Activated gamma-delta T cell treated with Interleukin-2 at 50 U/mL for 16 hours (primary cell): ENCODE measurements around the gene SPEF1.

Experiments used
- DNase-seq: peaks from one replicate; pipeline ENCODE4 v3.0.0-alpha.2; 2020

Gene SPEF1

DNA sequence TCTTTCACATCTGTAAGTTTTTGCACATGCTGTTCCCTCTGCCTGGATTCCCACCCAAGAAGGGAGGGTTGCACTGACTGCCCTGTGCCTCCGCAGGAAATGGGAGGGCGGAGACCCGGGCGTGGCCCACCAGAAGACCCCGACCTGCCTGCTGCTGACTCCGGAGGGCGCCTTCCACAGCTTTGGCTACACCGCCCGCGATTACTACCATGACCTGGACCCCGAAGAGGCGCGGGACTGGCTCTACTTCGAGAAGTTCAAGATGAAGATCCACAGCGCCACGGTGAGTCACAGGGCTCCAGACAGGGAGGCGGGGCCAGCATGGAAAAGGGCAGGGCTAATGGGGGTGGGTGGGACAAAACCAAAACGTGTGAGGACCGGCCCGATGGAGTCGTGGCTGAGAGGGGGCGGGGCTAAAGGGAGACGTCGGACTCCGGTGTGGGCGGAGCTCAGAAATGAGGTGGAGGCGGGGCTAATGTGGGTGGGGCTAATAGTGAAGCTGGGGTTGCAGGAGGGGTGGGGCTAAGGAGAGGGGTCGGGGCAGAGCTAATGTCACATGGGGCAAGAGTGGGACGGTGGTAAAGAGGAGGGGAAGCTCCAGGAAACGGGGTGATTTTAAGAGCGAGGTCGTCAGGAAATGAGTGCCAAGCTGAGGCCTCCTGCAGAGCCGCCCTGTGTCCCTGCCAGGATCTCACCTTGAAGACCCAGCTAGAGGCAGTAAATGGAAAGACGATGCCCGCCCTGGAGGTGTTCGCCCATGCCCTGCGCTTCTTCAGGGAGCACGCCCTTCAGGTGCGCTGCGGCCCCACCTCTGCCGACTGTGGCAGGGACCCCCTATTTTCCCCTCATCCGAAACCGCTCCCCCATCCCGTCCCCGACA, 36.2 kb downstream of the SPEF1 start:
- peak; percentile 49 for DNase-seq

DNA sequence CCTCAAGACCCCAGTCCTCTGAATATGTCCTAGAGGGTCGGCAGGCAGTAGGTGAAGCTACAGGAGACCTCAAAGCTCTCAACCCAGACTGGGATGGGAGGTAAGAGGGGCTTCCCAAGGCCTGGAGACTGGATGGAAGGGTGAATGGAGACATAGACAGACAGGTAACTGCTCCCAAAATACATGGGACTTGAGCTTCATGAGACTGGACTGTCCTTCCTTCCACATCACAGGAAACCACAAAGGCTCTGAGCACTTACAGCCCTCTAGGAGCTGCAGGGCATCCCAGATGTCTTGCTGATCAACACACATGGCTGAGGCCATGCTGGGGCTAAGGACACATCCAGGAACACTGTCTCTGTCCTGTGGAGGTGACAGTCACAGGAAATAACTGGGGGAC, 37.2 kb downstream of the SPEF1 start:
- no peak for DNase-seq

DNA sequence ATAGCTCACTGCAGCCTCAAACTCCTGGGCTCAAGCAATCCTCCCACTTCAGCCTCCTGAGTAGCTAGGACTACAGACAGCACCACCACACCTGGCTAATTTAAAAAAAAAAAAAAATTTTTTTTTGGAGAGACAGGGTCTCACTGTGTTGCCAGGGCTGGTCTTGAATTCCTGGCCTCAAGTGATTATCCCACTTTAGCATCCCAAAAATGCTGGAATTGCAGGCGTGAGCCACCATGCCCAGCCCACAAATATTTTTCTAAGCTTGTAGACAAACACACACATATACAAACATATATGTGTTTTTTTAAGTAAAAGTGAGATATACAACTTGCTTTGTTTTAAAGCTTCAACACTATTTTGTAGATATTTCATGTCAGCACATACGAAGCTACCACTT, 38.0 kb downstream of the SPEF1 start:
- DNase-seq = no peak

DNA sequence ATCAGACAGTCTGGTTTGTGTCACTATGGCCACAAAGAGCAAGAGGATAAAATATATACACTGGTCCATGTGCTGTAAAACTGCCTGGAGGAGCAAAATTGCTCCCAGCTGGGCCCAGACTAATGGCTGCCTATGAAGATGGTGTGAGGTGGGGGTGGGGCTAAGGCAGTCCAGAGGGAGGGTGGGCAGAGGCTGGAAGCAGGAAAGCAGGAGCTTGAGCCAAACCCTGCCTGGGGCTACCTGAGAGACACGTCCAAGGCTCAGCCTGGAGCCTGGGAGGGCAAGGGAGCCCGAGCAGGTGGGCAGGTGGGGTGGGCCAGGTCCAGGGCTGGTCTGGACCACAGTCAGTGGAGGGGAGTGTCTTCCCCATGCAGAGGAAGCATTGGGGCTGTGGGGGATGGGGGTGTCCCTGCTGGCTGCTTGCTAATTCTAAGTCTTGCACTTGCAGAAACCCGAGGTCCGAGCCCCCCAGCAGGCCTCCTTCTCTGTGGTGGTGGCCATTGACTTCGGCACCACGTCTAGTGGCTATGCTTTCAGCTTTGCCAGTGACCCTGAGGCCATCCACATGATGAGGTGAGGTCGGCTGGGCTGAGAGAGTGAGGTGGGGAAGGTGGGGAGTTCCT, 39.3 kb downstream of the SPEF1 start:
- no peak for DNase-seq

DNA sequence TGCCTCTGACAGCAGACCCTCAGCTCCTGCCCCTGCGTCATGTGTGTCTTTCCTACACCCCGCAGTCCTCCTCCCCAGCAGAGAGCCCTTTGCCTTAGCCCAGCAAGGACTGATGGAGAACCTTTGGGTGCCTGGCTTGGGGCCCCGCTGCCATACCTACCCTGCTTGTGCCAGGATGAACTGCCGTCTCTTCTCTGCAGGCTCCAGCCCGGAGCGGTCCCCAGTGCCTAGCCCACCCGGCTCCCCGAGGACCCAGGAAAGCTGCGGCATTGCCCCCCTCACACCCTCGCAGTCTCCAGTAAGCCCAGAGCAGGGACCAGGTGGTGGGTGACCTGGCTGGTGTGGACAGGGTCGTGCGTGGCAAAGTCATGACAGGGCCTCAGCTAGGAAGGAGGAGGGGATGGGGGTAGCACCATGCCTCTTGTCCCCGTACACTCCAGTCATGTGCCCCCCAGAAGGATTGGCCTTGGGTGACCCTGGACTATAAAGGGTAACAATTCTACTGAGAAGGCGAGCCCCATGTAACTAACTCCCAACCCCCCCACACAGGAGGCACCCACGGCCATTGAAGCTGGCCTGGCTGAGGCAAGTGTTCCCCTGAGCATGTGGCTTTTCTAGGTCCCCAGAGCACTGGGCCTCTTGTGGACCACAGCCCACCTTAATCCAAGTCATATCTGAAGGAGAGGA, 40.5 kb downstream of the SPEF1 start:
- DNase-seq = no peak

DNA sequence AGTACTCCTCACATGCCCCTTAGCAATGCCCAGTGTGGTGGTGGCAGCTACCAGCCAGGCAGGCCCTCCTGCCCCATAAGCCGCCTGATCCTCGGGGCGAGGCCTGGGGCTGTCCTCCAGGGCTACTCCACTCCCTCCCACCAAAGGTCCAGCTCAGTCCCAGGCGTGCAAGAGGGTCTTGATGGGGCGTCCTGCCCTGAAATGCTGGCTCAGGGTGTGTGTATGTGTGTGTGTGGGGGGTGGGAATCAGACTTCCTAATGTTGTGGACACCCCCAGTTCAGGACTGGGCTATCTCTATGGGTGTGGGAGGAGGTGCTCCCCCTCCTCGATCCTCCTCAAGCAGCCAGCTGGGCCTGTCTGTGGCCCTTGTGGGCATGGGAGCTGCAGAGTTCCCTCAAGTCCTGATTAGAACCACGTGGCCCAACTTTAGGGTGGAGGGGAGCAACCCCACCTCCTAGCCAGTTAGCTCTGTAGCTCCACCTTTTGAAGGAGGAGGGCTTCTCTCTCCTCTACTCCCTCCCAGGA, 41.3 kb downstream of the SPEF1 start:
- no peak for DNase-seq

DNA sequence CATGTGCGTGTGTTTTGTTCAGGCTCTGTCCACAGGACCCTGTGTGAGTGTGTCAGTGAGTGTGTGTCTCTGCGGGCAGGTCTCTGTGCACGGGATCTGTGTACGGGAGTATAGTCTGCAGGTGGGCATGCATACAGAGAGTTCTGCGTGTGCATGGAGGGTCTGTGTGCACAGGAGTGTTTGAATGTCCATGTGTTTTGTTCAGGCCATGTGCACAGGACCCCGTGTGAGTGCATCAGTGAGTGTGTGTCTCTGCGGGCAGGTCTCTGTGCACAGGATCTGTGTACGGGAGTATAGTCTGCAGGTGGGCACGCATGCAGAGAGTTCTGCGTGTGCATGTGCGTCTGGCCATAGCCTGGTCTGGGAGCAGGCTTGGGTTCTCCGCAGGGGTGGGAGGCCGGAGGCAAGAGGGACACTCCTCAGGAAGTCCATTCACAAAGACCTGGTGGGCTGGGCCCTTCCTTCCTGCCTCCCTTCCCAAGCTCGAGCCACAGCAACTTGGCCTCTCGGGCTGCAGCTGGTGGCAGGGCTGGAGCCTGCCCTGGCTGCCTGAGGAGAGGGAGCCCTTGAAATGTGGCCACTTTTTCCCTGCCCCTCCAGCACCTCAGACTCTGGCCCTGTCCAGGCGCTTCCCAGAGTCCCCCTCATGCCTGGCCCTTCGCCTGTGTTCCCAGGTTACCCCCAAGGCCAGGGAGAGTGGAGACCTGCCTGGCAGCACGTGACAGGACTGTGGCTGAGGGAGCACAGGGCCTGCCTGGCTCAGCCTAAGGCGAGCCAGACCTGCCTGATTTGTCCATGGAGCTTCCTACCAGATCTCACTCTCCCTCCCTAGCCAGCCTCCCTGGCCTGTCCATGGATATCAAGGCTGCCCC, 42.0 kb downstream of the SPEF1 start:
- no peak for DNase-seq

DNA sequence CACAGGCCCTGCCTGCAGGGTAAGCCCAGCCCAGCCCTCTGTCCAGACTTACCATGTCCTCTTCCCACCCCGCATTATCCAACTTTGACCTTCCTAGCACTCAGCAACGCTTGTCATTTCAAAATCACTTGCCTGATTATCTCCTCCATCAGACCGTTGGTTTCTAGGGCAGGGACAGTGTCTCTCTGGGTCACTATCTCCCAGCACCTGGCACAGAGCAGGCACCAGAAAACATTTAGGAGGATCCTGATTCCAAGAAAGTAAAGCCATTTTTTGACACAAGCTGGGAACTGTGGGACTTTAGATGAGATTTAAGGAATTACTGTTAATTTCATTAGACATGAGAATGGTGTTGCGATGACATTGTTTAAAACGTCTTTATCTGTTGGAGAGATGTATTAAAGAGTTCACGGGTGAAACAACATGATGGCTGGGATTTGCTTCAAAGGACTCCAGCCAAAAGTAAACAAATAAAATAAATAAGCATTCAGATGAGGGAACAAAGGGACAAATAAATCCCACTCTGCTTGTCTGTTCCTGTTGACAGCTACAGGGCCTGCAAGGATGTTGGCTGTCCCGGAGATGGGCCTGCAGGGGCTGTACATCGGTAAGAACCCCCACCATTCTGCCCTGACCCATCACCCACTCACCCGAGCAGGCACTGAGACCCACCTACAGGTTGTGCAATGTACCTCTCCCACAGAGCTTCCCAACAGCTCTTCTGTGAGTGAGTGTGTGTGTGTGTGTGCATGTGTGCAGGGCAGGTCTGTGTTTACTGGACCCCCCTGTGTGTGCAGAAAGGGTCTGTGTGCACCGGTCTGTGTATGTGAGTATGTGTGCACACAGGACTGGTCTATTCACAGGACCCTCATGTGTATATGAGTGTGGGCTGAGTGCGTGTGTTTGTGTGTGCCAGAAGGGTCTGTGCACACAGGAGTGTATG, 42.9 kb downstream of the SPEF1 start:
- DNase-seq = no peak

DNA sequence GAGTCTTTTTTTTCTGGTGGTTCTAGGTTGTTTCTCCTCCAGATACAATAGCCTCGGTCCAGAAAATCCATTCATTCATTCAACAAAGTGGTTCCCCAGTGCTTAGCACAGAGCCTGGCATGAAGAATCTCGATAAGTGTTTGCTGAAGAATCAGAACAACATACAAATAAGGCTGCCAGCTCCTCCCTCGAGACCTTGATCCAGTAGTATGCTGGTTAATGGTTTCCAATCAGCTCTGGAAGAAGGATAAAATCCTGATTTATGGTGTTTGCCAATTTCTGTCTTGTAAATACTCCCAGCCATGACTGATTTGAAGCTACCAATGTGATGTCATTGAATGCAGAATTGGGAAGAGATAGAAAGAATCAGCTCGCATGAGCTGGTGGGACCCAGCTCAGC, 45.5 kb downstream of the SPEF1 start:
- no peak for DNase-seq

DNA sequence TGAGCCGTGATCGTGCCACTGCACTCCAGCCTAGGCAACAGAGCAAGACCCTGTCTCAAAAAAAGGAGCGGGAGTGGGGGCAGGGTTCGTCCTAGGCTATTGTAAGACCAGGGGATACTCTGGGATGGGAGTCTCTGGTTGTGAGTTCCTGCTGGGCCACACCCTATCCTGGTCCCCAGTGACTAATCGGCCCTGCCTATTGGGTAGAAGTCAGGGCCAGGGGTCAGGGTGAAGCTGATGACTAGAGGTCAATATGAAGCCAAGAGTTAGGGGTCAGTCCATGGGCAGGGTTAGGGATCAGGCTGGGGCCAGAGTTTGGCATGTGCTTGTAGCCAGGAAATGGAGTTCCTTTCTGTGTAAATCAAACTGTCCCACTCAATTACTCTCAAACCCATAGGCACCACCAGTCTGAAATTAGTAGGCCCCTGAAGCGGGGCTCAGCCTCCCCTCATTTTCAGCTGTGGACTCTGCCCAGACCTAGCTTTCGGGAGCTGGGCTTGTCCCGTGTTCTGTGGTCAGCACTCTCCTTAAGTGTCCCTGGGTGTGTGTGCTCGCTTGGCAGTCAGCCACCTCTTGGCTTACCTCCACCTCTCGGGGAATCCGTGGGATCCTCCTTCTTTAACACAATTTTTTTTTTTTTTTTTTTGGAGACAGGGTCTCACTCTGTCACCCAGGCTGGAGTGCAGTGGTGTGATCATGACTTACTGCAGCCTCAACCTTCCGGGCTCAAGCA, 47.0 kb downstream of the SPEF1 start:
- DNase-seq = no peak

DNA sequence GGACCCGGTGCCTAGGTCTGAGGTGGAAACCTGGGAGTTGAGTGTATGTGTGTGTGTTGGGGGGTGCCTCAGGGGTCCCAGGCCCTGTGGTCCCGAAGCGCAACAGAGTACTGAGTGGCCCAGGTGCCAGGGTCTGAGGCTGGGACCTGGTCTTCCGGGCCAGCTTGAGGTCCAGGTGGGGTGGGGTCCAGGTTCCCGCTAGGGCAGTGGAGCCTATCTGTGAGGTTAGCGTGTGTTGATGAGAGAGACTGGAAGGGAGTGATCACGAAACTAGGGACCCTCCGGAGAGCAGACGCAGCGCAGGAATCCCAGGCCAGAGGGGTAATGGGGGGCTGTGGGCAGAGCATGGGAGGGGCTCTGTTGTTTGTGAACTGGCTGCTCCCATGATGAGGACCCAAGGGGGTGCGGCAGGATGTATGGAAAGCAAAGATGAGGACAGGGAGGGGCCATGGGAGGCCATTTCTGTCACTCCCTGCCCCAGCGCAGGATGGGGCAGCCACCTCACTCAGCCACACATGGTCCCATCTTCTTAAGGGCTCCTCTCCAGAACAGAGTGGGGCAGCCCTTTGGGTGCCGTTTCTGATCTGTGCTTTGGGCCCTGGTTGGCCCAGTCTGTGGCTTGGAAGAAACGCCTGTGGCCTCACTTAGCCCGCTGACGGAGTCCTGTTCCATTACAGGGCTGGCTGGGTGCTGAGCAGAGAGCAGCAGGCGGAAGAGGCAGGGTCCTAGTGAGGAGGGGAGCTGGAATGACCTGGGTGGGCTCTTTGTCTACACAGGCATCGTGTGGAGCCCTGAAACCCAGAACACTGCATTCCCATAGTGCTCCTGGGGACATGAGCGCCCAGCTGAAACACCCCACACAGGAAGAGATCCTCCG, 47.9 kb downstream of the SPEF1 start:
- DNase-seq = no peak

DNA sequence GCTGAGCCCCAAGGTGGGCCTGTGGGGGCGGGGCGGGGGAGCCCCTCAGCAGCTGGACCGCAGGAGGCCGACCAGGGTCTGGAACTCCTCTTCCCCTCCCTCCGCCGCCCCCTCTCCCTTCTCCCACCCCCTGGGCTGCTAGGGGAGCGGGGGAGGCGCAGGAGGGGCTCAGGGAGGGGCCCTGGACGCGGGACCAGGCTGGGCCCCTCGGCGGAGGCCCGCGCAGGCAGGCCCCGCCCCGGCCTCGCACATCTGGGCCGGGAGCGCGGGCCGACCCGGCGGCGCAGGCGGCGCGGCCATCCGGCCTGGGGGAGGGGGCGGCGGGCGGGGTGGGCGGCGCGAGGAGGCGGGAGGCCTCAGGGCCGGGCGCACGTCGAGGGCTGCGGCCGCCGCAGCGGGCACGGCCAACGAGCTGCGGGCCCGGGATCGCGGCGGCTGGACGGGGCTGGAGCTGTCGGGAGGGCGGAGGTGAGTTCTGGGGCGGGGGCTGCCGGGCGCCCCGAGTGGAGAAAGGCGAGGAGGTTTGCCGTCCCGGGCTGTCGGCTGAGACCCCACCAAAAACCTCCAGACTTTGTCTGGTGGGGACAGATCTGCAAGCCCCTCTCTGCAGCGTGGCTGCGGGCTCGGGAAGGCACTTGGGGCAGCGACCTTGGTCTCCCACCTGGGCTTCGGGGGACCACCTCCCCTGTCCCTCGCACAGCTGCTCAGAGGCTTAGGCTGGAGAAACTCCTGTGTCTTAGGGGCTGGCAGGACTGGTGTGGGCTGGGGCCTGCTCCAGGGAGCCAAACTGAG, 48.7 kb downstream of the SPEF1 start, which contains the start of gene HSPA12B:
Gene HSPA12B, plus strand, starts transcription at position 359 of the 792 bp plus-strand sequence. CDS start 5,990 bp downstream, outside the sequence.
- DNase-seq = no peak

DNA sequence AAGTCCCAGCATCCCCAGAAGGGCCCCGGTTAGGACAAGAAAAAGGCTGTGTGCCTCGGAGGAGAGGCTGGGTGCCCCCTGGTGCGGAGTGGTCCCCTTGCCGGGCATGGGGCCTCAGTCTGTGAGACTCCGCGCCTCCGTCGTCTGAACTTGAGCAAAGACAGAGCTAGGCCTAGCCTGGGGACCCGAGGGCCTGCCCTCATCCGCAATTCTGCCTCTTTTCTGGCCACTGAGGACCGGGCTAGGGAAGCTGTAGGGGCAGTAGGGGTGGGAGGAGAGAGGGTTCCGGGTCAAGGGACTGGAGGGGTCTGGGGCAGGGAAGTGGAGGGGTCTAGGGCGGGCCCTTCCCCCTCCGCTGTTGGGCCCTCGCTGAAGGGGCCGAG, 49.3 kb downstream of the SPEF1 start:
- no peak for DNase-seq

DNA sequence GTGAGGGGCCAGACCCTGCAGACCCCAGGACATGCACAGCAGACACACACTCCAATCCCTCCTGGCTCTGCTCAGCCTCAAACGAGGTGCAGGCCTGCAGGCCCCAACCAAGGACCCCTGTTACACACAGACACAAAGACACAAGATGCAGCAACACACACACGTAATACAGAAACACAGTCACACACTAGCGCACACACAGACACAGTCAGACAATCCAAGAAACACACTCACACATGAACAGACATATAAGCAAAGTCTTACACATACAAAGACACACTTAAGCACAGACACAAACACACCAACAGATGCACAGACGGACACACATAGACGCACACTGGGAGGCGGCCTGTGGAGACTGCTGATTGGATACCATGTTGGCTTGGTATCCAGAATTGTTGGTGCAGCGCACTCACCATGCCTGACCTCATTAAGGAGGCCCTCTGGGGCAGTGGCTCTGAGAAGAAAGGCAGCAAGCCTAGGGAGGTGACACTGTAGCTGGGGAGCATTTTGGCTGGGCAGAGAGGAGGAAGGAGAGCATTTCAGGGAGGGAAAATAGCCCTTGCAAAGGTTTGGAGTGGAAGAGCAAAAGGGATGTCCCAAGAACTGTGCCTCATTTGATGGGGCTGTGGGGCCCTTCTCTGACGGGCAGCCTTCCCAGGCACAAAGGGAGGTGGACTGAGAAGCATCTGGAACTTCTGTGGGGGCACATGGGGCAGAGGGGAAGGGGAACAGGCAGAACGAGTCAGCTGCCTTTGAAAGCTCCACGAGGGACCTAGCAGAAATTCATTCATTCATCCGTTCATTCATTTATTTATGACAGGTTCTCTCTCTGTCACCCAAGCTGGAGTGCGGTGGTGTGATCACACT, 50.2 kb downstream of the SPEF1 start:
- no peak for DNase-seq

DNA sequence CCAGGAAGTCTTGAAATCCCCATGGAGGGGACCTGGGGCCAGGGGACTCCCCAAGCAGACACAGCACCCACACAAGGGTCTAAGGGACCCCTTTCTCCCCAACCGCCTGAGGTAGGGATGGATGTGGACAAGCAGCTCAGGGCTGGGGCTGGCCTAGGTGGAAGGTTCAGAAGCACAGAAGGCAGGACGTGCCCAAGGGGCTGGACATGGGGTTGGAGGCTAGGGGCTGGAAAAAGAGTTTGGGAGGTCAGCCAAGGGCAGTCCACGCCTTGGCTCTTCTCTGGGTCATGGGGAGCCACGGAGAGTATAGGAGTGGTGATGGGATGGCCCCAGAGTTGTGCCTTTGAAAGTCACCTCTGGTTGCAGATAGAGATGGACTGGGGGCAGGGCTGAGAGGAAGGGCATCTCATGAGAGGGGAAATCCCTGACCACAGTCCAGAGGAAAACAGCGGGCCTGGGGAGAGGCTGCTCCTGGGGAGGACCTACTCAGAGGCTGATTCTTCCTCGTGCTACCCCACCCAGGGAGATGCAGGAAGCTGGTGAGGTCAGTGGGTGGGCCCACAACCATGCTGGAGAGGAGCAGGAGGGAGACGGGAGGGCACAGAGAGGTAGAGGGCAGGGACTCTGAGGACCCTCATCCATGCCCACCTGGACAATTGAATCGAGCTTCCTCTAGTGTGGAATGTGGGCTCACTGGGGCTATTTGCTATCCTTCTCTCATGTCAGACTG, 51.3 kb downstream of the SPEF1 start:
- no peak for DNase-seq

DNA sequence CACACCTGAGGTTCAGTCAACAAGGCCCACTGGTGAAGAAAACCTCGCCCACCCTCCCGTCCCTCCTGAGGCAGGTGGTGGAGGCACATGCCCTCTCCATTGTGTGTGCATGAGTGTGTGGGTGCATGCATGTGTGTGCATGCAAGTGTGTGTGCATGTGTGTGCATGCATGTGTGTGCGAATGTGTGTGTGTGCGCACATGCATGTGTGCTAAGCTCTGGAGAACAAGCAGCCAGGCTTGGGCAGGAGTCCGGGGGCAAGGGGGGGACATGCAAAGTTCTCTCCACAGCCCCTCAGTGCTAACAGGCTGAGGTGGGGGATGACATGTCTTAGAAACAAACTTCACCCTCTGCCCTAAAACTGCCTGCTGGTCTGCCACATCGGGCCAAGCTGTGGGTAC, 51.9 kb downstream of the SPEF1 start:
- DNase-seq = no peak

DNA sequence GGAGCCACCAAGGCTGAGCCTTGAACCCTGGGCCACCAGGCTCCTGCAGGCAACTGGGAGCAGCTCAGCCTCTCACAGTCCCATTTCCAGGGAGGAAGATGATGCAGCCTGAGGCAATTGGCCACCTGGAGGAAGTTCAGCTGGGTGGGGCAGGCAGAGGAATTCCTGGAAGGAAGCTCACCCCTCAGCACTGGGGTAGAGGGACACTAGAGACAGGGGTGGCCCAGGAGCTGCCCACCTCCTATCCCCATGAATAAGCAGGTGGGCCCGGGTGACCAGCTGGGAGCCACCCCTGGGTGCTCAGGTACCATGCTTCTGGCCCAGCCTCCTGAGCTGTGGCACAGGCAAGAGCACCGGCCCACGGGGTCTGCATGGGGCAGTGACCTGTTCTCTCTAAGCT, 52.4 kb downstream of the SPEF1 start:
- no peak for DNase-seq
